ENCODE data around the gene NUTM2E. TPM values are rescaled to one million over a fixed set of nuclear protein-coding genes. Genes with fewer than 3 reads are reported as not detected.
"Not testable (repeated sequence)": the region's sequence is repeated elsewhere in the genome, so short reads cannot be mapped to it uniquely, and the experiment has no call there.

The NUTM2E gene
- total and polyA plus RNA-seq, 9 donors, result 0.12 to 0.53 (median 0.30) TPM; not detected in 3

GRCh38 chr10:79811895-79812294 is 14.6 kb upstream of the NUTM2E start:
- intact Hi-C loops (cut with DNase I); H3K4me3 ChIP-seq; H3K4me1 ChIP-seq (ENCODE audit: insufficient read depth); H3K9me3 ChIP-seq; H3K36me3 ChIP-seq; H3K27ac ChIP-seq; H3K27me3 ChIP-seq; DNase-seq: not testable (repeated sequence)

- H3K9me3 ChIP-seq; H3K27me3 ChIP-seq; H3K4me3 ChIP-seq; H3K4me1 ChIP-seq (ENCODE audit: insufficient read depth); H3K27ac ChIP-seq; DNase-seq; intact Hi-C loops (cut with DNase I); H3K36me3 ChIP-seq: not testable (repeated sequence)
- 100% methylated on average over 1 of the region's 2 CpGs; no CpG with 5 or more reads in 2 of the 3 donors for WGBS, 3 donors
Observed at GRCh38 chr10:79816290-79816689, 10.2 kb upstream of the NUTM2E start.

GRCh38 chr10:79823387-79823786 is 3.2 kb upstream of the NUTM2E start:
- DNase-seq; intact Hi-C loops (cut with DNase I); H3K4me1 ChIP-seq (ENCODE audit: insufficient read depth); H3K4me3 ChIP-seq; H3K36me3 ChIP-seq; H3K9me3 ChIP-seq; H3K27me3 ChIP-seq; H3K27ac ChIP-seq: not testable (repeated sequence)
- 90 to 94% (median 93%) methylated on average over 6 of the region's 6 CpGs for WGBS, 3 donors

GRCh38 chr10:79825587-79826011 is 940 bp upstream of the NUTM2E start:
- WGBS, 3 donors, result 0% methylated on average over 12 to 14 of the region's 38 CpGs; no CpG with 5 or more reads in 1 of the 3 donors
- Histone ChIP-seq H3K27ac (peak overlapping the region; percentile 15 to 72), H3K4me3 (peak overlapping the region; percentile 62)
- peak; percentile 18 to 50 (median 49) for DNase-seq
- H3K4me1 ChIP-seq (ENCODE audit: insufficient read depth); H3K27me3 ChIP-seq; H3K9me3 ChIP-seq; intact Hi-C loops (cut with DNase I); H3K36me3 ChIP-seq: not testable (repeated sequence)

- H3K27ac ChIP-seq, result peak overlapping the region; percentile 72 to 80
- H3K9me3 ChIP-seq; H3K4me1 ChIP-seq (ENCODE audit: insufficient read depth); intact Hi-C loops (cut with DNase I); H3K27me3 ChIP-seq; H3K36me3 ChIP-seq: not testable (repeated sequence)
- WGBS, 3 donors, result 0 to 2% (median 0%) methylated on average over 4 to 31 of the region's 44 CpGs
- DNase-seq, result peak in 1 of 5 donors; percentile 35
- H3K4me3 ChIP-seq, result peak overlapping the region; percentile 62
Observed at GRCh38 chr10:79826131-79826495, 426 bp upstream of the NUTM2E start.

GRCh38 chr10:79833833-79834232 is 7.3 kb downstream of the NUTM2E start:
- 67 to 82% (median 71%) methylated on average over 3 of the region's 3 CpGs for WGBS, 3 donors
- DNase-seq; H3K27ac ChIP-seq; H3K4me1 ChIP-seq (ENCODE audit: insufficient read depth); H3K27me3 ChIP-seq; H3K4me3 ChIP-seq; intact Hi-C loops (cut with DNase I); H3K36me3 ChIP-seq; H3K9me3 ChIP-seq: not testable (repeated sequence)

GRCh38 chr10:79835891-79836290 is 9.4 kb downstream of the NUTM2E start:
- H3K4me3 ChIP-seq; intact Hi-C loops (cut with DNase I); H3K36me3 ChIP-seq; H3K9me3 ChIP-seq; H3K27me3 ChIP-seq; H3K4me1 ChIP-seq (ENCODE audit: insufficient read depth); H3K27ac ChIP-seq; DNase-seq: not testable (repeated sequence)
- 62 to 85% (median 70%) methylated on average over 1 to 2 of the region's 2 CpGs for WGBS, 3 donors

GRCh38 chr10:79836891-79837290 is 10.4 kb downstream of the NUTM2E start:
- H3K4me1 ChIP-seq (ENCODE audit: insufficient read depth); H3K27ac ChIP-seq; H3K4me3 ChIP-seq; H3K36me3 ChIP-seq; H3K9me3 ChIP-seq; intact Hi-C loops (cut with DNase I); H3K27me3 ChIP-seq; DNase-seq: not testable (repeated sequence)
- 3 to 6% (median 3%) methylated on average over 1 of the region's 1 CpG for WGBS, 3 donors

GRCh38 chr10:79838441-79838840 is 11.9 kb downstream of the NUTM2E start:
- DNase-seq; intact Hi-C loops (cut with DNase I); H3K9me3 ChIP-seq; H3K27ac ChIP-seq; H3K36me3 ChIP-seq; H3K27me3 ChIP-seq; H3K4me3 ChIP-seq; H3K4me1 ChIP-seq (ENCODE audit: insufficient read depth): not testable (repeated sequence)
- 71 to 80% (median 71%) methylated on average over 4 to 10 of the region's 16 CpGs for WGBS, 3 donors

GRCh38 chr10:79853191-79853854 is 26.8 kb downstream of the NUTM2E start:
- H3K36me3 ChIP-seq; DNase-seq; H3K9me3 ChIP-seq; H3K27me3 ChIP-seq; H3K4me3 ChIP-seq; intact Hi-C loops (cut with DNase I); H3K4me1 ChIP-seq (ENCODE audit: insufficient read depth); H3K27ac ChIP-seq: not testable (repeated sequence)
- WGBS, 3 donors, result 72 to 82% (median 81%) methylated on average over 6 to 7 of the region's 8 CpGs

GRCh38 chr10:79862269-79862668 is 35.7 kb downstream of the NUTM2E start:
- WGBS, 3 donors, result 25 to 100% (median 87%) methylated on average over 1 of the region's 1 CpG
- H3K9me3 ChIP-seq; H3K36me3 ChIP-seq; H3K4me3 ChIP-seq; intact Hi-C loops (cut with DNase I); H3K27me3 ChIP-seq; H3K4me1 ChIP-seq (ENCODE audit: insufficient read depth); H3K27ac ChIP-seq; DNase-seq: not testable (repeated sequence)

GRCh38 chr10:79862803-79863202 is 36.3 kb downstream of the NUTM2E start:
- H3K9me3 ChIP-seq; H3K27me3 ChIP-seq; DNase-seq; H3K27ac ChIP-seq; H3K4me3 ChIP-seq; H3K4me1 ChIP-seq (ENCODE audit: insufficient read depth); intact Hi-C loops (cut with DNase I); H3K36me3 ChIP-seq: not testable (repeated sequence)
- 67 to 75% methylated on average over 1 to 3 of the region's 3 CpGs; no CpG with 5 or more reads in 1 of the 3 donors for WGBS, 3 donors
